ENCODE data around the gene PCBP2. TPM values are rescaled to one million over a fixed set of nuclear protein-coding genes. Genes with fewer than 3 reads are reported as not detected.

The PCBP2 gene
- total RNA-seq, 2 donors from 2014 or later = 1,155 to 1,265 TPM

GRCh38 chr12:53482626-53483168 lies 30.8 kb downstream of the PCBP2 start:
- H3K36me3 Mint-ChIP-seq (ENCODE audit: insufficient read depth in 2 of 2) = peaks cover 12 to 20% of the 10 kb centered on the region in 2 donors

GRCh38 chr12:53483225-53483978 lies 31.5 kb downstream of the PCBP2 start:
- no peak overlapping the region for H3K4me3 Mint-ChIP-seq
- H3K36me3 Mint-ChIP-seq (ENCODE audit: insufficient read depth in 2 of 2) = peaks cover 12 to 22% of the 10 kb centered on the region in 2 donors
- H3K9me3 Mint-ChIP-seq = no peaks in the 10 kb centered on the region
- DNase-seq (no peak), ATAC-seq (replicated peaks in 1 of 2) (peak in 1 of 2 donors; percentile 5)
- H3K4me1 Mint-ChIP-seq (ENCODE audit: low read depth) = peaks cover 12% of the 10 kb centered on the region
- H3K27me3 Mint-ChIP-seq (ENCODE audit: low read depth) = no peaks in the 10 kb centered on the region
- peak overlapping the region; percentile 34 for H3K27ac Mint-ChIP-seq

More at GRCh38 chr12:53482626-53483168, 30.8 kb downstream of the PCBP2 start:
- Mint-ChIP-seq H3K27ac (no peak overlapping the region), H3K4me3 (no peak overlapping the region), H3K27me3 (ENCODE audit: low read depth) (no peaks in the 10 kb centered on the region), H3K9me3 (no peaks in the 10 kb centered on the region), H3K4me1 (ENCODE audit: low read depth) (peaks cover 18% of the 10 kb centered on the region)
- DNase-seq (no peak), ATAC-seq (replicated peaks in 1 of 2) (peak in 1 of 2 donors; percentile 8)

DNA sequence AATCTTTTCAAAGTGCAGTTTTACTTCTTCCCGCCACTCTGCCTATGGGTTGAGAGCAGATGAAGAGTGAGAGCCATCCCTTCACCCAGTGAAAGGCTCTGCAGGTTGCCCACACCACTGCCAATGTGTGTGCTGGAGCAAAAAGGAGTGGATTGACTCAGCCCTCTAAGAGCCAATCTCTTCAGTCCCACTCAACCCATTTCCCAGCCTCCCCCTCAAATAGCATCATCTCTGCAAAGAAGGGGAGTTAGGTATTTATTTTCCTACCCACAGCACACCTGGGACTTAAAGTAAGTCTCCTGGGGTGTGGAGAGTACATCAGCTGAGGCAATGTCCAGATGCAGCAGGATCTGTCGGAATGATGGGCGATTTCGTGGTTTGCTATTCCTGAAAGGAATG lies 32.1 kb downstream of the PCBP2 start:
- Mint-ChIP-seq H3K36me3 (ENCODE audit: insufficient read depth in 2 of 2) (peaks cover 12 to 22% of the 10 kb centered on the region in 2 donors), H3K4me1 (ENCODE audit: low read depth) (peaks cover 7% of the 10 kb centered on the region)

GRCh38 chr12:53484686-53485575 lies 33.0 kb downstream of the PCBP2 start:
- Mint-ChIP-seq H3K27ac (peak overlapping the region; percentile 71), H3K36me3 (ENCODE audit: insufficient read depth in 2 of 2) (peaks cover 9 to 15% of the 10 kb centered on the region in 2 donors)
- ATAC-seq (replicated peaks in 1 of 2) = no peak

More for the DNA sequence above, 32.1 kb downstream of the PCBP2 start:
- no peak overlapping the region for H3K4me3 Mint-ChIP-seq
- DNase-seq = no peak
- H3K9me3 Mint-ChIP-seq = no peaks in the 10 kb centered on the region
- H3K27ac Mint-ChIP-seq = peak overlapping the region; percentile 34
- peak; percentile 9 to 13 for ATAC-seq (replicated peaks in 1 of 2)
- no peaks in the 10 kb centered on the region for H3K27me3 Mint-ChIP-seq (ENCODE audit: low read depth)

DNA sequence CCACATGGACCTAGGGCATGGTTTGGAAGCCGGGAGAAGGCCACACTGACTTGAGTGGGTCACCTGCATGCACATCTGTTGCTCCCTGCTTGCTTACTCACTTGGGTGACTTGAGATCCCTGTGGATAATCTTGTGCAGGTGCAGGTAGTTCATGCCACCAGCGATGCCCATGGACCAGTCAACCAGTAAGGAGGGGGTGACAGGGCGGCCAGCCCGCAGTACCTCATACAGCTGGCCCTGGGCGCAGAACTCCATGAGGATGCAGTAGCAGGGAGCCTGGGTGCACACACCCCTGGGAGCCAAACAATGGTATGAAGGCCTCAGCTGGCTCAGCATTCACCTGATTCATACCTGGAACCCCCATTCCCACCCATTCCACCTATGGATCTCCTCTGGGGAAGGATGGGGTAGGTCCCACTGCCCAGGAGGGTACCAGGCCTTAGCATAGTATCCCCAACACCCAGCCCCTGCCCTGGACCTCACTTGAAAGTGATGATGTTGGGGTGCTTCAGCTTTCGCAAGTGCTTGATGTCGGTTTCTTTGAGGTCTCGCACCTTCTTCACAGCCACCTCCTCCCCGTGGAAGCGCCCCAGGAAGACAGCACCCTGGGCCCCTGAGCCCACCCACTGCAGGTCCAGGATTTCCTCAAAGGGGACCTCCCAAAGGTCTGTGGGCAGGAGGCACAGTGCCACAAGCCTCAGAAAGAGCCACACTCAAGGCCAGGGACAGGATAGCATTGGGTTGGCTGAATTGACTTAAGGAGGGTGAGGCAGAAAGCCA lies 34.2 kb downstream of the PCBP2 start:
- no peaks in the 10 kb centered on the region for H3K27me3 Mint-ChIP-seq (ENCODE audit: low read depth)
- H3K36me3 Mint-ChIP-seq (ENCODE audit: insufficient read depth in 2 of 2) = peaks cover 7 to 13% of the 10 kb centered on the region in 2 donors
- DNase-seq = no peak
- H3K27ac Mint-ChIP-seq = peak overlapping the region; percentile 0
- H3K4me1 Mint-ChIP-seq (ENCODE audit: low read depth) = peaks cover 7% of the 10 kb centered on the region
- ATAC-seq (replicated peaks in 1 of 2) = no peak
- H3K4me3 Mint-ChIP-seq = no peak overlapping the region
- no peaks in the 10 kb centered on the region for H3K9me3 Mint-ChIP-seq

More at GRCh38 chr12:53484686-53485575, 33.0 kb downstream of the PCBP2 start:
- Mint-ChIP-seq H3K27me3 (ENCODE audit: low read depth) (no peaks in the 10 kb centered on the region), H3K4me3 (no peak overlapping the region), H3K4me1 (ENCODE audit: low read depth) (peaks cover 7% of the 10 kb centered on the region), H3K9me3 (no peaks in the 10 kb centered on the region)
- DNase-seq = no peak

GRCh38 chr12:53486736-53487487 lies 35.0 kb downstream of the PCBP2 start:
- Mint-ChIP-seq H3K27ac (peak overlapping the region; percentile 51), H3K36me3 (ENCODE audit: insufficient read depth in 2 of 2) (peaks cover 7 to 10% of the 10 kb centered on the region in 2 donors), H3K4me1 (ENCODE audit: low read depth) (peaks cover 8% of the 10 kb centered on the region), H3K9me3 (no peaks in the 10 kb centered on the region), H3K27me3 (ENCODE audit: low read depth) (no peaks in the 10 kb centered on the region), H3K4me3 (no peak overlapping the region)
- ATAC-seq (replicated peaks in 1 of 2) = peak in 1 of 2 donors; percentile 4
- no peak for DNase-seq

- H3K36me3 Mint-ChIP-seq (ENCODE audit: insufficient read depth in 2 of 2) = peaks cover 2 to 9% of the 10 kb centered on the region in 2 donors
Measured at GRCh38 chr12:53489242-53489864, 37.5 kb downstream of the PCBP2 start.

GRCh38 chr12:53492188-53492587 lies 40.3 kb downstream of the PCBP2 start:
- peaks cover 29% of the 10 kb centered on the region for H3K4me1 Mint-ChIP-seq (ENCODE audit: low read depth)
- peak overlapping the region; percentile 66 to 97 for H3K4me3 Mint-ChIP-seq
- H3K27me3 Mint-ChIP-seq (ENCODE audit: low read depth) = no peaks in the 10 kb centered on the region
- DNase-seq (no peak), ATAC-seq (replicated peaks in 1 of 2) (no peak)
- H3K36me3 Mint-ChIP-seq (ENCODE audit: insufficient read depth in 2 of 2) = peaks cover 0 to 6% of the 10 kb centered on the region in 2 donors
- H3K27ac Mint-ChIP-seq = peak overlapping the region; percentile 13
- H3K9me3 Mint-ChIP-seq = no peaks in the 10 kb centered on the region

More at GRCh38 chr12:53489242-53489864, 37.5 kb downstream of the PCBP2 start:
- no peak overlapping the region for H3K27ac Mint-ChIP-seq
- no peak overlapping the region for H3K4me3 Mint-ChIP-seq
- no peaks in the 10 kb centered on the region for H3K27me3 Mint-ChIP-seq (ENCODE audit: low read depth)
- ATAC-seq (replicated peaks in 1 of 2) (no peak), DNase-seq (no peak)
- H3K9me3 Mint-ChIP-seq = no peaks in the 10 kb centered on the region
- H3K4me1 Mint-ChIP-seq (ENCODE audit: low read depth) = peaks cover 21% of the 10 kb centered on the region

DNA sequence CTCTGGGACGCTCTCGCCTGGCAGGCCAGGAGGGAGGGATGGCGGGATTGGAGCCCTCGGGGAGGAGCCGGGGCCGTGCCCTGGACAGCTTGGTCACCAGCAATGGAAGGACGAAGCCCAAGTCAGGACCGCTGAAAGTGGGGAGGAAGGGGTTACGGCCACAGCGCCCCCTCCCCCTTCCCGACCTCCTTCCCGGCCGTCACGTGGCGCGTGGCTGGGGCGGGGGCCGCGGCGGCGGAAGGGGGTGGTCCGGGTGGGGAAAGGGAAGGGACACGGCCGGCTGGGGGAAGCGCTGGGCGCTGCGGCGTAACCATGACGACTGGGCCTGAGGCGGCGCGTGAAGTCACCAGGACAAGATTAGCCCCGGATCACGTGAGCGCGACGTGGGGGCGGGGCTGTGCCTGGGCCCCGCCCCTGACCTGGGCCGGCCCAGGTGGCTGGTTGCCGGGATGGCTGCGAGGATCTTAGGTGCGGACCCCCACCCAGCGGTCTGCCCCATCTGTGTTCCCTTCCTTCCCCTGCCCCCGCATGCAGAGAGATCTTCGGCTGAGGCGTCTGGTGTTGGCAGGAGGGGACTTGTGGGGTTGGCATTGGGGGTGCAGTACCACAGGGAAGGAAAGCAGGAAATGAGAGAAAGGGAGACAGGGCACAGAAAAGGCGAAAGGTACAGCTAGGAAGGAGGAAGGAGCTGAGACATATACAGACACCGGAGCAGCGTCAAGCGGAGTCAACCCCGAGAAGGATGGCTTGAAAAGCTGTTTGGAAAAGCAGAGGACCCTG lies 41.1 kb downstream of the PCBP2 start:
- peak; percentile 88 to 91 for DNase-seq
- H3K36me3 Mint-ChIP-seq (ENCODE audit: insufficient read depth in 2 of 2) = peaks cover 0 to 3% of the 10 kb centered on the region in 2 donors
- H3K27me3 Mint-ChIP-seq (ENCODE audit: low read depth) = no peaks in the 10 kb centered on the region
- no peaks in the 10 kb centered on the region for H3K9me3 Mint-ChIP-seq
- peak overlapping the region; percentile 29 for H3K27ac Mint-ChIP-seq
- peaks cover 36% of the 10 kb centered on the region for H3K4me1 Mint-ChIP-seq (ENCODE audit: low read depth)
- peak; percentile 93 to 95 for ATAC-seq (replicated peaks in 1 of 2)
- peak overlapping the region; percentile 89 to 97 for H3K4me3 Mint-ChIP-seq

GRCh38 chr12:53493610-53494391 lies 41.9 kb downstream of the PCBP2 start:
- no peak for DNase-seq
- Mint-ChIP-seq H3K27me3 (ENCODE audit: low read depth) (no peaks in the 10 kb centered on the region), H3K4me3 (peak overlapping the region; percentile 89 to 97), H3K27ac (peak overlapping the region; percentile 29), H3K36me3 (ENCODE audit: insufficient read depth in 2 of 2) (peaks cover 0 to 2% of the 10 kb centered on the region in 2 donors), H3K9me3 (no peaks in the 10 kb centered on the region), H3K4me1 (ENCODE audit: low read depth) (peaks cover 44% of the 10 kb centered on the region)
- no peak for ATAC-seq (replicated peaks in 1 of 2)

All from activated T-cell treated with anti-CD3 and anti-CD28 coated beads, Interleukin-2, amount 50 U/mL, for 72 hours (primary cell).